Measurements from ENCODE around the gene ARHGAP12.

ARHGAP12 gene

DNA sequence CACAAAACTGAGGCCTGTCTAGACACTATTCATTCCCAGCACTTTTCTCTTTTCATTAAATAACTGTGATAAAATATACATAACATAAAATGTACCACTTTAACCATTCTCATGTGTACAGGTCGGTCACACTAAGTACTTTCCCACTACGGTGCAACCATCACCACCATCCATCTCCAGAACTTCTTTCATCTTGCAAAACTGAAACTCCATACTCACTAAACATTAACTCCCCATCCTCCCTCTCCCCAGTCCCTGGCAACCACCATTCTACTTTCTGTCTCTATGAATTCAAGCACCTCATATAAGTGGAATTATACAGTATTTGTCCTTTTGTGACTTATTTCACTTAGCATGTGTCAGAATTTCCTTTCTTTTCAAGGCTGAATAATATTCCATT, 53.0 kb downstream of the ARHGAP12 start:
- peak in 1 of 2 donors; percentile 24 for ATAC-seq

DNA sequence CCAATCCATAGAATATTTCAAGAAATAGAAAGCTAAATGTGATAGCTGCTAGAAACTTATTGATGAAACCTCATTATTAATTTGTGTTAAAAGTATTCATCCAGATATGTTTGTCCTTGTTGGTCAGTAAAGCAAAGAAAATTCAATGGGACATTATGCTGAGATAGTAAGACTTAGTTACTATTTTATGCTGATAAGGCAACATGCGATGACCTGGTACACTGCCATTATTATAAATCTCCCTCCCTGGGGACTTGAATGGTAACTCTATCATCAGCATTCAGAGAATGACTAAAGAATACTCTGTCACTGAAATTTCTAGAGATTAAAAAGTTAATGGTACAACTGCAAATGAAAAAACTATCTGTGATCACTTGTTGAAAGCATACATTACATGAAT, 54.9 kb downstream of the ARHGAP12 start:
- no peak for ATAC-seq

DNA sequence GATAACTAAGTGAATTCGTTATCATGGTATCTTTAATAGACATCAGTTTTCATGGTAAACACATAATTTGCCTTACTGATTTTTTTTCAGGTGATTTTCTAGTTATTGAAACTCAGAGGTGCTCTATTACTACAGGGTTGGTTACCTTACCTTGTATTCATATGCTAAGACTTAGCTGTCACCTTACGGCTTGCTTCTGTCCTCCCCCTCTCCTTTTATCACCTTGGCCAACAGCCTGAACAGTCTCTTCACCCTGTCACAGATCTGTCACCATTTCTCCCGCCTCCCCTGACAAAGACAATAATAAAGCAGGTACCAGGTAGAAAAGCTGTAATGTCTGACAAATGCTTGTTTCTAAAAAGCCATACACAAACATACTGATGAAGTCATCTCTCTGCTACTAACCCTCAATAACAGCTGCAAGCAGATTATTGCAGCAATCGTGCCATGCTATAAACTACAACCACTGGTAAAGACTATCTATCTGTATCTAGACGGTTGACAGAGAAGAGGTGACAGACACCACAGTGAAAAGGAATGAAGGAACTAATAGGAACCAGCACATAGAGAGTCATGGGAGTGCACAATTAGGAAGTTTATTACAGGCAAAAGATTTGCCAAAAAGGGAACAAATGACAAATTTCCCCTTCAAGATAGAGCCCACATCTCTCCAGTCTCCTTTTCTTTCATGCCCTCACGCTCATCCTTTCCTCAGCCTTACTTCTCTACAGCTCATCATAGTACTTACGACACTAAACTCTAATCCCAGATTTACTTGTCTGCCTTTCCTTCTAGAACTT, 57.2 kb downstream of the ARHGAP12 start:
- ATAC-seq = no peak

DNA sequence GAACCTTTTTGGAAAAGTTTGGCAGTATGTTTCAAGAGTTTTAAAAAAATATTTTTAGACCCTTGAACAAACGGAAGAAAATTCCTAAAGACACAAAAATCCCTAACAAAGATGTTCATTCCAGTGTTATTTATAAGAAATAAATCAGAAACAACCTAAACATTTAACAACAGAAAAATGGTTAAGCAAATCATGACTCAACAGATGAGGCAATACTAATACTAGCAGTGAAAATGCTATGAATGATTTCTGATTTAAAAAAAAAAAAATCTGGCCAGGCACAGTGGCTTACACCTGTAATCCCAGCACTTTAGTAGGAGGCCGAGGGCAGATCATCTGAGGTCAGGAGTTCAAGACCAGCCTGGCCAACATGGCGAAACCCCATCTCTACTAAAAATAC, 61.0 kb downstream of the ARHGAP12 start:
- ATAC-seq = no peak

DNA sequence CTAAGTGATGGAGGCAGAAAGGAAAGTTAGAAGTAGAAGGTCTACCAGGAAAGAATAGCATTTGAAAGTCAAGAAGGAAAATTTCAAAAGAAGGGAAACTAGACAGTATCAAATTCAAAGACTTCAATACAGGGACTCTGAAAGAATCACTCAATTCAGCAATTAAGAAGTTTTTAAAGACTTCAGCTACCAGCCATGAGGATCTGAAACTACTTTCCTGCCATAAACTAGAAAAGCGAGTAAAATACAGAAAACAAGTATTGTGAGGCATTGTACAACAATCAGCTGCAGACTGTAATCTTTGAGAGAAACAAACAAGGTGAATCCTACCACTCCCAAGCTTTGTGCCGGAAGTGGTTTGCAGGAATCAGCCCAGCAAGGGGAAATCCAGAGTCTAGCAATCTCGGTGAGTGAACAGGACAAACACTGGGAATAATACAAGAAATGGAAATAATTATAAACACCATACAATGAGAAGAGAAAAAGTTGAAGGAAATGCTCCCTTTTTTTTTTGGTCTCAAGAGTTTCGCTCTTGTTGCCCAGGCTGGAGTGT, 62.4 kb downstream of the ARHGAP12 start:
- no peak for ATAC-seq

DNA sequence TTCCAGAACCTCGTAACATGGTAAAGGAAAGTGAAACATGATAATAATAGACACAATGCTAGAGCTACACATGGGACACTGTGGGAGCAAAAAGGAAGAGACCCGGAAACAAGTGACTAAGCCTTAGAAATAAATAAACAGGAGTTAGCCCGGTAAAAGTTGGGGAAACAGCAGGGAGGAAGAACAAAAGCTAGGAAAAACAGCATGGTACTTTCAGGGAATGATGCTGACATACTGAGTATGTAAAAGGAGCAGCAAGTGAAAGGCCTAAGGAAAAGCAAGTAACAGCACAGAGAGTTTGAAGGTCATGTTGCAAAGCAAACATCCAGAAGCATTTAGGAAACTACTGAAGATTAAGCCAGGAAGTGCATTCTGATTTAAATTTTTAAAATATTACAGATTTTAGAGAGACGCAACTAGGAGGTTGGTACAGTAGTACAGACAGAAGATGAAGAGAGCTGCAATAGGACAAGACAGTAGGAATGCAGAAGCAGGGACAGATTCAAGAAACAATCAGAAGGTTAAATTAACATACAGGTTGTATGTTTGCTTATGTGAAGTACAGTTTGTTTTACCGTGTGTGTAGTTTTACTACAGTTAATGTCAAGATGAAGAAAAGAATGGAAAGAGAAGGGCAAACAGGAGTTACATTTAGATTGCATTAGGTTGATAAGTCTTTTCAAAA, 63.7 kb downstream of the ARHGAP12 start:
- ATAC-seq = no peak

DNA sequence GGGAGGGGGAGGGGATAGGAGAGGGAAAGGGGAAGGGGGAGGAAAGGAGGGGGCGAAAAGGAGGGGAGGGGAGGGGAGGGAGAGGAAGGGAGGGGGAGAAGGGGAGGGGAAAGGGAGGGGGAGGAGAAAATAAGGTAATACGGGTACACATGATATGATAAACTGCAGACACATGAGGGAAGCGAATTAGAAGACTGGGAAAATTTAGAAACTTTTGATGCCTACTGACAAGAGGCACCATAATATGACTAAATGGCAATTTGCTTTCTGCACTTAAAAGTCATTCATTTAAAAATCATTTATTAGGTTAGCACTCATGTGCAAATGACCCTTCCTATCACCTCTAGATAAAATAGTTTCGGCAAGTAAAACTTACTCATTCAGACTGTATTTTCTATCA, 73.6 kb downstream of the ARHGAP12 start:
- no peak for ATAC-seq

DNA sequence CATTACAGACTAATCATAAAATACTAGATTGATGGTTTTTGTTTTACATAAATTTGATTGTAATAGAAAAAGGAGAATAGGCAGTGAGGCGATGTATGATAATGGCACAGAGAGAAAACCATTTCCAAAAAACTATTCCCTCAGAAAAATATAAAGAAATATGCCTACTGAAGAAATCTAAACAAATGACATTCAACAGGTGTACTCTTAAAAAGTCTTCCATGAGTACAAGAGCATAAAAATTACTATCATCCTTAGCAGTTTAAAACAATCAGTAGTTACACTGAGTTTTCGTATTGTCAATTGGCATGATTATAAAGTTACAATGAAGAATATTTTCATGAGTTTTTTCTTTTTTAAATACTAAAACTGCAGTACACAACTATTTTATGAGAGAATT, 75.0 kb downstream of the ARHGAP12 start:
- no peak for ATAC-seq

DNA sequence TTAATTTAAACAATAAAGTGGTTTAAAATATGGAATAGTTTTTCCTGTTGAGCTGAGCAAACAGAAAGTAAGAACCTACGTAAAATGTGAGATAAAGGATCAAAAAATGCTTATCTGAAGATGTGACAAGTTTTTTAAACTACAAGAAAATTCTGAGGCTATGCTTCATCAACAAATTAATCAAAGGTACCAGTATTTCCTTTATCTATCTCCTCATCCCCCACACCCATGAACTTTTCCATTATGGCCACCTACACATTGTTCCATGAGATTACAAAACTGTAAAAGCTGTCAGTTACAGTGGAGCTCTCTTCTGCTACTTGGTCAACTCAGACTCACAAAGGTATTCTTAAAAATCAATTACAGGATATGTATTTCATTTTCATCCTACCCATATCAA, 77.4 kb downstream of the ARHGAP12 start:
- no peak for ATAC-seq

DNA sequence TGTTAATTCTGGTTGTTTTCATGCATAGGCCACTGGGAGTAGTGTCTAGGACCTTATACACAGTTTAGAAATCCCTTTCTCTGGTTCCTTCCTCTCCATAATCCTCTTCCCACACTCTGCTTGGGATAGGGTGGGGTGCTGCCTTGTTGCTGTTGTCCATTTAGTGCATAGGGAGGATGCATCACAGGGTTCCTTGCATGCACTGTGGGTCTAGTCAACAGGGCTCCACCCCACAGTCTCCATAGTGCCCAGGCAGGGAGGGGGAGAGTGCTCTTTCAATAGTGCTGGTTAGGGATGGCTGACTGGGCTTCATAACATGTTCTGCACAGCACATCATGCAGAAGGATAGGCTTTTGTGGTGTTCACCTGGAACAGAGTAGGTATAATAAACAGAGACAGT, 81.1 kb downstream of the ARHGAP12 start:
- ATAC-seq = no peak

DNA sequence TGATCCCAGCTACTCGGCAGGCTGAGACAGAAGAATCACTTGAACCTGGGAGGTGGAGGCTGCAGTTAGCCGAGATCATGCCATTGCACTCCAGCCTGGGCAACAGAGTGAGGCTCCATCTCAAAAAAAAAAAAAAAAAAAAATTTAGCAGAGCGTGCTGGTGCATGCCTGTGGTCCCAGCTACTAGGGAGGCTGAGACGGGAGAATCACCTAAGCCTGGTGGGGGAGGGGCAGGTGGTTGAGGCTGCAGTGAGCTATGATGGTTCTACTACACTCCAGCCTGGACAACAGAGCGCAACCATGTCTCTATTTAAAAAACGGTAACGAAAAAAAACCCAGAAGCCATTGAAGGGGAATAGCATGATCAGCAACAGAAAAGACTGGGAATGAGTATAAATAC, 89.9 kb downstream of the ARHGAP12 start:
- ATAC-seq = no peak

DNA sequence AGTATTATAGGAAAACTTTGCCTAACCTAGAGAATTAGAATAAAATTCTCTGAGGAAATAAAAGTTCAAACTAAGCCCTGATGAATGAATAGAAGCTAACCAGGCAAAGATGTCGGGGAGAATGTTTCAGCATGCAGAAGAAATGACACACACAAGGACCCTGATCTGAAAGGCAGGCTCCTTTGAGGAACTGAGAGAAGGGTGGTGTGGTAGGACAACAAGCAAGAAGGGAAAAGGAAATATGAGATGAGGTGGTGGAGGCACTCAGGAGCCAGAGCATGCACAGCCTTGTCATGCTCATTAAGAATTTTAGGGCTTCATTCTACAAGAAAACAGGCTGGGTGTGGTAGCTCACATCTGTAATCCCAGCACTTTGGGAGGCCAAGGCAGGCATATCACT, 90.6 kb downstream of the ARHGAP12 start:
- ATAC-seq = no peak

DNA sequence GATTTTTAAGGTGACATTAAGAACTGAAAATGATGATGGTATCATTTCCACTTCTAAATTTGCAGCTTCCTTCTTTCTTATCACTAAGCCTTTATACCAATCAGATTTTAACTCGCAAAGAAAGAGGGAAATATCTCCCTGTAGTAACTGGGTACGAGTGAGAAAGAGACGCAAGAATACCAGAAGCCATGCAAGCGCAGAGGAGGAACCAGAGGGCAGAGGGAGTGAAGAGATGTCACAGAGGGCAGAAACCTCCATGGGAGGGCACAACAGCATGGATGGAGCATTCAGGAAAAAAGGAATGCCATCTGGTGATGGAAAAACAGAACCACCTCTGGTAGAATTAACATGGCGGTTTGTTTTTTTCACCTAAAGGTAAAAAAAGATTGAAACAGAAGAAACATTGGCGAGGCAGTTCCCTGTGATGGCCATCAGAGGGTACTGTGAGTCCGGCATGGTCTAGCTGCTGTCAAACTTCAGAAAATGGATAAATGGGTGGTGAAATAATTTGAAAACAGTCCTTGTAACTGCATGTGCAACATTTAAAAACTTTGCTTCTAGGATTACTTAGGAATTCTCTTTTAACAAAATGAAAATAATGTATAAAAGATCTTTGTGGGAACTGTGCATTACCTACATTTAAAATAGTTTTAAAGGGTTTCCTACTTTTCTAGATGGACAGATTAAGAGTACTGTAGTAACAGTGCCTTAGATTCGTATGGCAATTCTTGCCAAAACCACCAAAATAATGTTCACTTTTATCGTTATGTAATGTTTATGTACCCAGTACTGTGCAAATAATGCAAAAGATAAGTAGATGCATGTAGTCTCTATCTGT, 91.8 kb downstream of the ARHGAP12 start:
- ATAC-seq = no peak

DNA sequence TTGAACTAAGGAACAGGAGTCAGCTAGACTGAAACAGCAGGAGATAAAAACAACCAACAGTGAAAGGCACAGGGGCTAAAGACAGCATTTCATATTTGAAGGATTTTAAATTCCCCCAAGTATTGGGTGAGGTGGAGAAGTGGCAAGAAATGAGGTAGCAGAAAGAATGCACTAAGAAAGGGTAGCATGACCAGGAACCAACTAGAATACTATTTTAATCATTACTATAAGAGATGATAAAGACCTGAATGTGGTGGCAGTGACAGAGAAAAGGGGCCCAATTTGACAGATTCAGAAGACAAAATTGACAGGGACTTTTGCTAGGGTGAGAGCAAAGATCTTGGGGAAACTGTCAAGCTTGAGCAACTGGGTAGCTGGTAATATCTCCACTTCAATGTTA, 94.9 kb downstream of the ARHGAP12 start:
- ATAC-seq = no peak

DNA sequence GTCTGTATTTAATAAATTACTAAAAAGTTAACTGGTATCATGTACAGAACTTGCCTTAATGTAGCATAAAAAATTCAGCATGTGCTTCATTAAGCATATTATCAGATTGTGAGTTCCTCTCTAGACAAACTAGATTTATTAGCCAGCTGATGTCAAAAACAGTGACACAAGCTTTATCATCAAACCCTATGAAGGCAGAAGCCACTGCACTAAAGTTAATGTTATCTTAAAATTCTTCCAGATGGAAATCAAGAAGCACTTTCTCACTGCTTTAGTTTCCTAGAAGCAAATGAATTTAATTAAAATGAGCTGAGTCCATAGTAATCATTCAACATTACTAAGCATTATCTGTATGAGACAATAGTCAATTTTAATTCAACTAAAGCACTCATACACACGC, 96.4 kb downstream of the ARHGAP12 start:
- no peak for ATAC-seq

DNA sequence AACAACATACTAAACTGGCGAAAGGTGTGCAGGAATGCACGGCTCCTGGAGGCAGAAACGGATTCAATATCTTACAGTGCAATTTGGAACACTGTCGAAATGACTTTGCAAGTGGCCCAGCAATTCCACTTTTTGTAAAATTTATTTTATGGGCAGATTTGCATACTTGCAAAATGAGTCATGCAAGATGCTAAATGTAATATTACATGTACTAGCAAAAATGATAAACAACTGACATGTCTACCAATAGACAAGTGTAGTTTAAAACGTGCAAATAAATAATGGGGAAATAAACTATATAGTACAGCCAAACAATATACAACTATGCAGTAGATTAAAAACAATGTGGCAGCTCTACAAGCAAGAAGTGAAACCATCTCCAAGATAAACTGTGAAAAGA, 97.7 kb downstream of the ARHGAP12 start:
- no peak for ATAC-seq

DNA sequence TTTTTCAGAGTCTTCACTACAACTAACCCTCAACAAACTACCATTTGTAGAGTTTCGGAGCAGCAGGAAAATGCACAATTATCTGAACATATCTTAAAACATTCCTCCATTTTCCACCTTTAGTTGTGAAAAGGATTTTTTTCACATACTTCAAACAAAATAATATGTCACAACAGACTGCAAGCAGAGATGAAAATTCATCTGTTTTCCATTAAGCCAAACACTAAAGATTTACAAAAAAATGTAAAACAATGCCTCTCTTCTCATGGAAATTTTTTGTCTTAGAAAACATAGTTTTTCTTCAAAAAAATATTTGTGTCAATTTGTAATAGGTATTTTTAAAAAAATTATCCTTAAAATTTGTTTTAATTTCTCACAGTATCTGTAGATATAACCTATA, 98.9 kb downstream of the ARHGAP12 start:
- no peak for ATAC-seq

DNA sequence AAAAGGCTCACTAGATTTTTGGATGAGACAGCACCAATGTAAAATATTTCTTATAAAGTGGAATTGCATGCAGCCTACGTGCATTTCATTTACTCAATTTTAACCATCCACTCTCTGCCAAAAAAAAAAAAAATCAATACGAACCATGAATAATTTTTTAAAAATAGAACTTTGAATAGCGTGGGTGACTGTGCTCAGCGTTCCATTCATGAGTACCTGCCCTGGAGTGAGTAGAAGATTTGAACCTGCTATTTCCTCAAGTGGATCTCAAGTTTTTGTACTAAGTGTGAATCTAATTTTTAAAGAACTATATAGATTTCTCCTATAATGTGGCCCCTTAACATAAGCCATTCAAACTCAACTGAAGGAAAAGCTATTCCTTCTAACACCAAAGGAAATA, 105.3 kb downstream of the ARHGAP12 start:
- ATAC-seq = no peak

DNA sequence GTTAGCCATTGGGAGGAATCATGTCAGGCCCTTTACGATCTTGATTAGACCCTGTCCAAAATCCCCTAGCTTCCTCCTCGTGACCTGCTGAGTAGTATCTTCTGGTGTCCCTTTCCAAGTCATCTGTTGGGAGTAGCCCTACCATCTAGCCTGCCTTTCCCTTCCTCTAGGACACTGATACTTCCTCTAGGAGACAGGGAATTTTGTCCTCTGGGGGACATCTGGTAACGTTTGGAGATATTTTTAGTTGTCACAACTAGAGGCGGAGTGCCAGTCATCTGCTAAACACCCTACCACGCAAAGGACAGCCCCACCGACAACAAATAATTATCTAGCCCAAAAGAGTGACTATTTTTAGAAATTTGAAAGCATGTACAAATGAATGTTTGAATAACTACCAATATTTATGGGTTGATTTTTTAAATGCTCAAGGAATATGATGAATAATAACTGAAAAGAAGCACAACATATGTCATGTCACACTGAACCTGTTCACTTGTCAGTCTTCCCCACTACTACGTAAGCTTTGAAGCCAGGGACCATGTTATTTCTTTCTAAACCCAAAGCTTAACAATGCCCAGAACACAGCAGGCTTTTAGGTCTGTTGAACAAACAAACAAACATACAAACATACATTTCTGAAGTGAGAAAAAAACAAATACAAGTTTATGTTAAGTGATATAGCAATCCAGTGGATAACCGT, 105.9 kb downstream of the ARHGAP12 start:
- no peak for ATAC-seq

DNA sequence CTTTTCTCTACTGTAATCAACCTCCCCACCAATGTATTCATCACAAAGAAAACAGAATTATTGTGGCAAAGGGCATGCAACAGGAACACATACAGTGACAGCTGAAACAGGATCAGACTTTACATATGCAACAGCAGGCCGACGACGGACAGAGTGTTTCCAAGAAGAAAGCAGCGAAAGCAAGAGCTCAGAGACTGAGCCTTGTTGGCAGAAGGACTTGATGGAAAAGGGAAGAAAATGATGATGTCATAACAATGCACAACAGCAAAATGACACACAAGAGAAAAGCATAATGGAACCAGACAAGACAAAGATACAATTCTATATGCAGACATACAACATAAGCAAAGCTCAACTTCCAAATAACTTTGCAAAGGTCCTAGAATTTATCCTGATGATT, 106.5 kb downstream of the ARHGAP12 start:
- ATAC-seq = no peak

DNA sequence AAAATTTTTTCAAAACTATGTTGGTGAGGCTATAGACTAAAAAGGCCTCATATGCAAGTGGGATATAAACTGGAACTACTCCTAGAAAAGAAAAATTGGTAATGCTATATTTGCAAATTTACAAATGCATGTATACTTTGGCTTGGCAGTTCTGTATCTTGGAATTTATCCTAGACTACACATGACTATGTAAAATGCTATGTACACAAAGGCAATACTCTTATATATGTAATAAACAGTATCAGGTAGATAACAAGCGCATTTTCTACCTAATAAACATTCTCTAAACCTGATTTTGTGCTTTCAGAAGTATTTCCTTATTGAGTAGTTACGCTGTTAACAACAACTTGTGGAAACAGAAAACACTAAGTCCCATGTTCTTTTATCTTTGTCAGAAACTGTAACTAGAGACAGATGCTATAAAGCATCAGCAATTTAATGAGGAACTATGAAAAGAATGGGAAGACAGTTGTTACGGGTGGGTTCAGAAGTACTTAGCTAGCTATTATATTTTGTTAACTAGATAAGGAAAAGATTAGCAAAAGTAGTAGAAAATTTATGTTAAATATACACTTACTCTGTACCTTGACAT, 107.8 kb downstream of the ARHGAP12 start:
- no peak for ATAC-seq

DNA sequence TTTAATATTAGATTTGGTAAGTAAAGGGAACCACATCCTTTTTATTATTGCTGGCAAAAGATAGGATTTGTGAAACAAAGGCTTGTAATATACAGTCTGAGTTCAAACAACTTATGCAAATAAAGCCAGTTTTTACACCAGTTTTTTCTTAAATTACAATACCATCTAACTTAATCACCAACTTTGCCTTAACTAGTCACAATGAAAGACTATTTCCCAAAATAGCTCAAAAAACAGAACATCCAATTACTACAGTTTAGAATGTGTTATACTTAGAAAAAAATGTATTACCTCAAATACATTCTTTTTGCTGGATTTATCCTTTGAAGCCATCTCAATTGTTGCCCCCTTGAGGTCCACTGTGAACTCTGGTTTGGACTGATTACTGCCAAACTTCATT, 108.5 kb downstream of the ARHGAP12 start:
- ATAC-seq = no peak
